ENCODE measurements around the gene RUNX3. TPM values are rescaled to one million over a fixed set of nuclear protein-coding genes. Genes with fewer than 3 reads are reported as not detected.
"Not testable (repeated sequence)": the region's sequence is repeated elsewhere in the genome, so short reads cannot be mapped to it uniquely, and the experiment has no call there.

RUNX3 gene
- total RNA-seq, 1 experiment from 2014 or later, result 3.7 TPM

GRCh38 chr1:24894002-24894401 lies 36.1 kb downstream of the RUNX3 start:
- Histone ChIP-seq H3K27ac (ENCODE audit: low read length) (no peak overlapping the region), H3K9me2 (replicated peaks; ENCODE audit: low read length) (no peaks in the 10 kb centered on the region), H4K20me1 (ENCODE audit: low read length) (no peaks in the 10 kb centered on the region), H2AFZ (ENCODE audit: low read length) (no peak overlapping the region), H3K4me1 (ENCODE audit: insufficient read depth, low read length) (no peaks in the 10 kb centered on the region), H3K9me3 (ENCODE audit: low read length) (no peaks in the 10 kb centered on the region), H3K4me3 (ENCODE audit: low read length) (no peak overlapping the region), H3K4me2 (ENCODE audit: low read length) (no peak overlapping the region), H3K79me2 (ENCODE audit: low read length) (no peaks in the 10 kb centered on the region), H3K9ac (ENCODE audit: low read length) (no peak overlapping the region), H3F3A (ENCODE audit: low read length, unreplicated experiment) (no peaks in the 10 kb centered on the region), H3K27me3 (ENCODE audit: low read length) (no peaks in the 10 kb centered on the region), H3K36me3 (ENCODE audit: low read depth, low read length) (no peaks in the 10 kb centered on the region)
- CTCF ChIA-PET, result no interaction called here
- POLR2A ChIA-PET (ENCODE audit: unreplicated experiment), result no interaction called here
- intact Hi-C loops (cut with micrococcal nuclease), result no loop called here
- TF ChIP-seq EZH2 (IDR thresholded peaks at IDR 0.05; ENCODE audit: low read length, unreplicated experiment) (no peak), EZH2phosphoT487 (IDR thresholded peaks at IDR 0.05; ENCODE audit: borderline replicate concordance, low read length) (no peak)
- TF ChIP-seq, protein P1, sequence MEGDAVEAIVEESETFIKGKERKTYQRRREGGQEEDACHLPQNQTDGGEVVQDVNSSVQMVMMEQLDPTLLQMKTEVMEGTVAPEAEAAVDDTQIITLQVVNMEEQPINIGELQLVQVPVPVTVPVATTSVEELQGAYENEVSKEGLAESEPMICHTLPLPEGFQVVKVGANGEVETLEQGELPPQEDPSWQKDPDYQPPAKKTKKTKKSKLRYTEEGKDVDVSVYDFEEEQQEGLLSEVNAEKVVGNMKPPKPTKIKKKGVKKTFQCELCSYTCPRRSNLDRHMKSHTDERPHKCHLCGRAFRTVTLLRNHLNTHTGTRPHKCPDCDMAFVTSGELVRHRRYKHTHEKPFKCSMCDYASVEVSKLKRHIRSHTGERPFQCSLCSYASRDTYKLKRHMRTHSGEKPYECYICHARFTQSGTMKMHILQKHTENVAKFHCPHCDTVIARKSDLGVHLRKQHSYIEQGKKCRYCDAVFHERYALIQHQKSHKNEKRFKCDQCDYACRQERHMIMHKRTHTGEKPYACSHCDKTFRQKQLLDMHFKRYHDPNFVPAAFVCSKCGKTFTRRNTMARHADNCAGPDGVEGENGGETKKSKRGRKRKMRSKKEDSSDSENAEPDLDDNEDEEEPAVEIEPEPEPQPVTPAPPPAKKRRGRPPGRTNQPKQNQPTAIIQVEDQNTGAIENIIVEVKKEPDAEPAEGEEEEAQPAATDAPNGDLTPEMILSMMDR (conservative IDR thresholded peaks at IDR 0.05; ENCODE audit: low read depth, low read length), result no peak
- ATAC-seq (no peak), DNase-seq (no peak)
- no TSS peak for BruUV-seq (replicated peaks)

DNA sequence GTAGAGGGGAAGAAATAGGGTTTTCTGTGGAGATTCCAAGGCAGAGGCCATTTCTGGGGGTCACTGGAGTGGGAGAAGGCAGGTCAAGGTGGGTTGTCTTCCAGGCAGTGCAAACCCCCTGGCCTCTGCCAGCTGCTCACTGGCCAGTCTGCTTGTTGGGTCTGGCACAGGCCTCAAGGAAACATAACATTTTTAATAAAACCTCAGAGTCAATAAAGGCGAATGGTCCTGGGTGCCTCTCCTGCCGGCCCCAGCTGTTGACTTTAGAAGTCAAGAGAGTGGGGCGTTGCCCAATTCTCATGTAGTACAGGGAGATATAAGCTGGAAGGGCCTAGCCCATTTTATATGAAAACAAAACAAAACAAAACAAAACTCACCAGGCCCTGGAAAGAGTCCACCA lies 36.6 kb downstream of the RUNX3 start:
- no peak for DNase-seq
- Histone ChIP-seq H3F3A (ENCODE audit: low read length, unreplicated experiment) (no peaks in the 10 kb centered on the region), H3K9ac (ENCODE audit: low read length) (no peak overlapping the region), H3K79me2 (ENCODE audit: low read length) (no peaks in the 10 kb centered on the region), H3K4me2 (ENCODE audit: low read length) (no peak overlapping the region), H4K20me1 (ENCODE audit: low read length) (no peaks in the 10 kb centered on the region), H3K27me3 (ENCODE audit: low read length) (no peaks in the 10 kb centered on the region), H3K9me3 (ENCODE audit: low read length) (no peaks in the 10 kb centered on the region), H3K4me3 (ENCODE audit: low read length) (no peak overlapping the region), H3K4me1 (ENCODE audit: insufficient read depth, low read length) (no peaks in the 10 kb centered on the region), H3K9me2 (replicated peaks; ENCODE audit: low read length) (no peaks in the 10 kb centered on the region), H3K36me3 (ENCODE audit: low read depth, low read length) (no peaks in the 10 kb centered on the region), H2AFZ (ENCODE audit: low read length) (no peak overlapping the region), H3K27ac (ENCODE audit: low read length) (no peak overlapping the region)
- BruUV-seq (replicated peaks), result no TSS peak
- CTCF ChIA-PET, result no interaction called here
- ATAC-seq, result peak; percentile 58
- POLR2A ChIA-PET (ENCODE audit: unreplicated experiment), result no interaction called here
- intact Hi-C loops (cut with micrococcal nuclease), result no loop called here
- no peak for TF ChIP-seq EZH2phosphoT487 (IDR thresholded peaks at IDR 0.05; ENCODE audit: borderline replicate concordance, low read length)
- TF ChIP-seq EZH2 (IDR thresholded peaks at IDR 0.05; ENCODE audit: low read length, unreplicated experiment), result no peak
- TF ChIP-seq, protein P1 (conservative IDR thresholded peaks at IDR 0.05; ENCODE audit: low read depth, low read length), result no peak

DNA sequence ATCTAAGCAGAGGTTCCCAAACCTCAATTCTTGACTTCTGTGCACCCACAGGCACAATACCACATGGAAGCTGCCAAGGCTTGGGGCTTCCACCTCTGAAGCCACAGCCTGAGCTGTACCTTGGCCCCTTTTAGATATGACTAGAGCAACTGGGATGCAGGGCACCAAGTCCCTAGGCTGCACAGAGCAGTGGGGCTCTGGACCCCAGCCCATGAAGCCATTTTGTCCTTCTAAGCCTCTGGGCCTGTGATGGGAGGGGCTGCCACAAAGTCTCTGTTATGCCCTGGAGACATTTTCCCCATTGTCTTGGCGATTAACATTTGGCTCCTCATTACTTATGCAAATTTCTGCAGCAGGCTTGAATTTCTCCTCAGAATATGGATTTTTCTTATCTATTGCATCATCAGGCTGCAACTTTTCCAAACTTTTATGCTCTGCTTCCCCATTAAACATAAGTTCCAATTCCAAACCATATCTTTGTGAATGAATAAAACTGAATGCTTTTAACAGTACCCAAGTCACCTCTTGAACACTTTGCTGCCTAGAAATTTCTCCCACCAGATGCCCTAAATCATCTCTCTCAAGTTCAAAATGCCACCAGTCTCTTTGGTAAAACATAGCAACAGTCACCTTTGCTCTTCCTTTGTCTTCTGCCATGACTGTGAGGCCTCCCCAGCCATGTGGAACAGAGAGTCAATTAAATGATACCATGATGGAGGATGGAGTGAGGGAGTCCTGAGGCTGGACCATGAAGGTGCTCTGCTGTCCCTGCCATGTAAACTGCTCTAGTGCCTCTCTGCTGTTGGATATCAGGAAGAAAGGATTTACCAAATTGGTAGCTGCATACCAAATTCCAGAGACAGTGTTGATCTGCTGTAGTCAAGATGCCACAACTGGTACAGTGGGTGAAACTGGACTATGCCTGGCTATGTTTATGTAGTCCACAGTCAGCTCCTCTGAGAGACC lies 37.6 kb downstream of the RUNX3 start:
- DNase-seq (no peak), ATAC-seq (no peak)
- no peaks in the 10 kb centered on the region for H4K20me1 ChIP-seq (ENCODE audit: low read length)
- no peak overlapping the region for H3K27ac ChIP-seq (ENCODE audit: low read length)
- CTCF ChIA-PET, result no interaction called here
- H2AFZ ChIP-seq (ENCODE audit: low read length), result no peak overlapping the region
- no peaks in the 10 kb centered on the region for H3K27me3 ChIP-seq (ENCODE audit: low read length)
- no TSS peak for BruUV-seq (replicated peaks)
- H3K79me2 ChIP-seq (ENCODE audit: low read length), result no peaks in the 10 kb centered on the region
- POLR2A ChIA-PET (ENCODE audit: unreplicated experiment), result no interaction called here
- no peak overlapping the region for H3K9ac ChIP-seq (ENCODE audit: low read length)
- H3K4me3 ChIP-seq (ENCODE audit: low read length), result no peak overlapping the region
- TF ChIP-seq EZH2phosphoT487 (IDR thresholded peaks at IDR 0.05; ENCODE audit: borderline replicate concordance, low read length) (no peak), EZH2 (IDR thresholded peaks at IDR 0.05; ENCODE audit: low read length, unreplicated experiment) (no peak)
- TF ChIP-seq, protein P1 (conservative IDR thresholded peaks at IDR 0.05; ENCODE audit: low read depth, low read length), result no peak
- intact Hi-C loops (cut with micrococcal nuclease), result no loop called here
- no peaks in the 10 kb centered on the region for H3K9me3 ChIP-seq (ENCODE audit: low read length)
- H3F3A ChIP-seq (ENCODE audit: low read length, unreplicated experiment), result no peaks in the 10 kb centered on the region
- H3K4me2 ChIP-seq (ENCODE audit: low read length), result no peak overlapping the region
- no peaks in the 10 kb centered on the region for H3K9me2 ChIP-seq (replicated peaks; ENCODE audit: low read length)
- H3K36me3 ChIP-seq (ENCODE audit: low read depth, low read length), result no peaks in the 10 kb centered on the region
- H3K4me1 ChIP-seq (ENCODE audit: insufficient read depth, low read length), result no peaks in the 10 kb centered on the region

DNA sequence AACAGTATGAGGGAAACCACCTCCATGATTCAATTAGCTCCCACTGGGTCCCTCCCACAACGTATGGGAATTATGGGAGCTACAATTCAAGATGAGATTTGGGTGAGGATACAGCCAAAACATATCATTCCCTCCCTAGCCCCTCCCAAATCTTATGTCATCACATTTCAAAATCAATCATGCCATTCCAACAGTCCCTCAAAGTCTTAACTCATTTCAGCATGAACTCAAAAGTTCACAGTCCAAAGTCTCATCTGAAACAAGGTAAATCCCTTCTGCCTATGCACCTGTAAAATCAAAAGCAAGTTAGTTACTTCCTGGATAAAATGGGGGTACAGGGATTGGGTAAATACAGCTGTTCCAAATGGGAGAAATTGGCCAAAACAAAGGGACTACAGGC lies 38.7 kb downstream of the RUNX3 start:
- DNase-seq; BruUV-seq (replicated peaks); H3K4me1 ChIP-seq (ENCODE audit: insufficient read depth, low read length); H3K27me3 ChIP-seq (ENCODE audit: low read length); H3K36me3 ChIP-seq (ENCODE audit: low read depth, low read length); POLR2A ChIA-PET (ENCODE audit: unreplicated experiment); H4K20me1 ChIP-seq (ENCODE audit: low read length); H3K9ac ChIP-seq (ENCODE audit: low read length); H3K9me3 ChIP-seq (ENCODE audit: low read length); H3K4me2 ChIP-seq (ENCODE audit: low read length); CTCF ChIA-PET; H3F3A ChIP-seq (ENCODE audit: low read length, unreplicated experiment); H3K27ac ChIP-seq (ENCODE audit: low read length); H3K4me3 ChIP-seq (ENCODE audit: low read length); H3K79me2 ChIP-seq (ENCODE audit: low read length); H2AFZ ChIP-seq (ENCODE audit: low read length); ATAC-seq; intact Hi-C loops (cut with micrococcal nuclease); H3K9me2 ChIP-seq (replicated peaks; ENCODE audit: low read length): not testable (repeated sequence)
